Gastroesophageal sphincter (tissue), 2 donors: ENCODE measurements around the gene LYPD1.

Experiments
- POLR2A ChIP-seq, 2 donors: fragments of 450-650 bp; IDR thresholded peaks; one replicate each; pipeline ENCODE4 v1.6.1; 2017; ENCODE audit warnings: antibody characterized with exemption in 2 of 2, mild to moderate bottlenecking in 2 of 2, moderate library complexity in 1 of 2
- POLR2AphosphoS5 ChIP-seq: sonication (generic); formaldehyde crosslinking; IDR thresholded peaks from one replicate; pipeline ENCODE4 v1.6.1; 2017; ENCODE audit warnings: antibody characterized with exemption

DNA sequence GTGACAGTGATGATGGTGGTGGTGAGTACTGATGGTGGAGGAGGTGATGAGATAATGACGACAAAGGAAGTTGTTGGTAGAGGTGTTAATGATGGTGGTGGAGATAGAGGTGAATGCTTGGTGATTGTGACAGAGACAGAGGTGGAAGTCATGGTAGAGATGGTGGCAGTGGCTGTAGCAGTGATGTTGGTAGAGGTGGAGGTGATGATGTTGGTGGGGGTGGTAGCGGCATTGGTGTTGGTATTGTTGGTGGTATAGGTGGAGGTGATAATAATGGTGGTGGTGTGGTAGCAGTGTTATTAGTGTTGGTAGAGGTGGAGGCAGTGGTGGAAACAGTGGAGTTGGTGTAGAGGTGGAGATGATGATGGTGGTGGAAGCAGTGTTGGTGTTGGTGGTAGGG lies 36.4 kb downstream of the LYPD1 start:
- TF ChIP-seq POLR2AphosphoS5 (no peak), POLR2A (IDR thresholded peaks at IDR 0.05) (no peak)
